UCSD-AML1 (cell line): ENCODE measurements around the gene HMMR.
"Not testable (repeated sequence)": the region's sequence is repeated elsewhere in the genome, so short reads cannot be mapped to it uniquely, and the experiment has no call there.

ENCODE experiments used
- DNase-seq: peaks from one replicate; lab custom pipeline; 2025; ENCODE audit not compliant: unreplicated experiment; lab: John Stamatoyannopoulos, UW

Gene HMMR

DNA sequence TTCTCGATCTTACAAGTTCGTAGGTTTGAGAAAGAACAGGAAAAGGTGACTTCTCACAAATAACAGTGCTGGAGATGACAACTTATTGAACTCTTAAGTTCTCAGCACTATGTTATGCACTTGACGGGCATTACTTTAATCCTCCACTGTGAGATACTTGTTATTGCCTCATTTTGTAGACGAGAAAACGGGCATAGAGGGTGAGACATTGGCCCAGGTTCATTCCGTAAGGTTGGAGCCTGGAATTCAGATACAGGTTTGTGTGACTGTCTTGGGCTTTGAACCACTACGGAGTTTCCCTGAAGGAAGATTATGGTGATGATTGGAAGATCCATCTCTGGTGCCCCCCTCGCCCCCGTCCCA lies 45.6 kb downstream of the HMMR start:
- peak; percentile 8 for DNase-seq

- no peak for DNase-seq
Observed at GRCh38 chr5:163506726-163507125, 46.3 kb downstream of the HMMR start.

DNA sequence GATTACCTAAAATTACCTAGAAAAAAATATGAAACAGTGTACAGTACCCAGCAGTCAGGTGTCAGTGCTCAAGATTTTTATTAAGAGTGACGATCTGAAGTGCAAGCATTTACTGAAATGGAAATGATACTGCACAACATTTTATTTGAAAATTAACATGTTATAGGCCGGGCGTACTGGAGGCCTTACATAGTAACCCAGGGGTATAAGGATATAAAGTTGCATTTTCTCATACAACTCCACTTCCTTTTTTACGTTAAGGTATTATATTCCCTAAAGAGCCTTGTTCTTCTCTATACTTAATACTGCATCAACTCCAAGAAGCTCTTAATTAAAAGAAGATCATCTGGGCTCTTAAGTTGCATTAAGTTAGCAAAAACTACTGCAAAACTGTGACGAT lies 48.3 kb downstream of the HMMR start:
- DNase-seq: no peak

- no peak for DNase-seq
Observed at GRCh38 chr5:163509291-163509951, 49.0 kb downstream of the HMMR start.

DNA sequence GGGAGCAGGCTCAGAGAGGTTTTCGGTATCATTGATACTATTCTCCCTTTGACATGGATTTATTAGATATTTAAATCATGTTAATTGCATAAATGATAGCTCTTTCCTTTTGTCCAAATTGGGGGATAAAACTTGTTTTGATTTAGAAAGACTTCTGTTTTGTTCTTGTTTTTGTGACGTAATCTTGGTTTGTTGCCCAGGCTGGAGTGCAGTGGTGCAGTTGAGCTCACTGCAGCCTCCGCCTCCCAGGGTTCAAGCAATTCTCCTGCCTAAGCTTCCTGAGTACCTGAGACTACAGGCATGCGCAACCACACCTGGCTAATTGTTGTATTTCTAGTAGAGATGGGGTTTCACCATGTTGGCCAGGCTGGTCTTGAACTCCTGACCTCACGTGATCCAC lies 52.1 kb downstream of the HMMR start:
- DNase-seq: no peak

GRCh38 chr5:163525096-163525495 lies 64.7 kb downstream of the HMMR start:
- DNase-seq: no peak

- DNase-seq: no peak
Observed at GRCh38 chr5:163529698-163530097, 69.3 kb downstream of the HMMR start.

DNA sequence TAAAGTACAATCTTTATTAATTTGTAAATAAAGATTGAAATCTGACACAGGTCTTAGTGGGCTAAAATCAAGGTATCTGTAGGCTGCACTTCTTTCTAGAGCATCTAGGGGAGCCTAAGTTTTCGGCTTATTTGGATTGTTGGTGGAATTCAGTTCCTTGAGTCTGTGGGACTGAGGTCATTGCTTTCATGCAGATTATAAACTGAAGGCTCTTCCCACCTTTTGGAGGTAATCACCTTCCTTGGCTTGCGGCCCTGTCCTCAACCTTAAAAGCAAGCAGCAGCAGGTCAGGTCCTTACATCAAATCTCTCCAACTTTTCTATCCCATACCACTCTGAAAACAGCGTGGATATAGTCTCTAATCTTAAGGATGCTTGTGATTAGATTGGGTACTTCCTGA lies 70.8 kb downstream of the HMMR start:
- DNase-seq: no peak

GRCh38 chr5:163532171-163533084 lies 72.0 kb downstream of the HMMR start:
- no peak for DNase-seq

DNA sequence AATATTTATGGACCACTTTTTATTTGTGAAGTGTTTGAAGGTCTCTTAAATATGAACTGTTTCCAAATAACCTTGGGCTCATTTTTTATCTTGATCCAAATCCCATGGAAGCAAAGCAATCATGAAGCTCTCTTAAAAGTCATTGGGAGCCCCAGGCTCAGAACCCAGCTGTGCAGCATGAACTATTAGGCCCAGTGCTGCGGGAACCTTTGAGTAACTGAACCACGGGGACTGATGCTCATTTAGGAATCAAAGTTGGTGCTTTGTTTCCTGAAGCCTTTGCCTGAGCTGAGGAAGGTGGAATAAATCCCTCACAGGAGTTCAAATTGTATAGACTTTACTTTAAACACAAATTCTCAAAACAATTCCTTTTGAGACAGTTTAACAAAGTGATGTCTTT lies 72.8 kb downstream of the HMMR start:
- no peak for DNase-seq

- DNase-seq: no peak
Observed at GRCh38 chr5:163534492-163535094, 74.2 kb downstream of the HMMR start.

- no peak for DNase-seq
Observed at GRCh38 chr5:163535290-163535689, 74.9 kb downstream of the HMMR start.

- not testable (repeated sequence) for DNase-seq
Observed at GRCh38 chr5:163536442-163536841, 76.0 kb downstream of the HMMR start.

DNA sequence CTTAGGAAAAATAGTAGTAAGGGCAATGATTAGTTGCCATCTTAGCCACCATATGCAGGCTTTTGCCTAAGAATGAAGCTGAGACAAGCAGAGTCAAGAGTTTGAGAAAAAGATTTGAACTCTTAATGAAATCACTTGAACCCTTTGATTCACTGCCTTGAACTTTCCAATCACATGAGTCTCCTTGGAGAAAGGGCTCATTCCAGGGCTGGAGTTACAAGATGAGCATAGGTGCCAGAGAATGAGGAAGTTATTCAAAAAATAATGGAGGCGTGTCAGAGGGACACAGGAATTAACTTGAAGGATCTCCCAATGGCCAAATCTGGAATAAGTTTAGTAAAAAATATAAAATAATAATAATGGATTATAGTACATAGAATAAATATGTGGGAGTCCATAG lies 80.3 kb downstream of the HMMR start:
- no peak for DNase-seq
